HG02571 (cell line): ENCODE results near the gene HNRNPA2B1.
"Not testable (repeated sequence)": the region's sequence is repeated elsewhere in the genome, so short reads cannot be mapped to it uniquely, and the experiment has no call there.

Source experiments
- ATAC-seq: cut with Tn5 transposase; IDR thresholded peaks from one replicate; pipeline ENCODE4 v1.9.1; 2021; ENCODE audit warnings: mild to moderate bottlenecking, moderate library complexity; ENCODE audit not compliant: unreplicated experiment

Gene HNRNPA2B1

DNA sequence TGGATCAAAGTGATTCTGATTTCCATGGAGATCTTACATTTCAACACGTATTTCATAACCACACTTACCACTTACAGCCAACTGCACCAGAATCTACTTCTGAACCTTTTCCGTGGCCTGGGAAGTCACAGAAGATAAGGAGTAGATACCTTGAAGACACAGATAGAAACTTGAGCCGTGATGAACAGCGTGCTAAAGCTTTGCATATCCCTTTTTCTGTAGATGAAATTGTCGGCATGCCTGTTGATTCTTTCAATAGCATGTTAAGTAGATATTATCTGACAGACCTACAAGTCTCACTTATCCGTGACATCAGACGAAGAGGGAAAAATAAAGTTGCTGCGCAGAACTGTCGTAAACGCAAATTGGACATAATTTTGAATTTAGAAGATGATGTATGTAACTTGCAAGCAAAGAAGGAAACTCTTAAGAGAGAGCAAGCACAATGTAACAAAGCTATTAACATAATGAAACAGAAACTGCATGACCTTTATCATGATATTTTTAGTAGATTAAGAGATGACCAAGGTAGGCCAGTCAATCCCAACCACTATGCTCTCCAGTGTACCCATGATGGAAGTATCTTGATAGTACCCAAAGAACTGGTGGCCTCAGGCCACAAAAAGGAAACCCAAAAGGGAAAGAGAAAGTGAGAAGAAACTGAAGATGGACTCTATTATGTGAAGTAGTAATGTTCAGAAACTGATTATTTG, 15.3 kb downstream of the HNRNPA2B1 start:
- no peak for ATAC-seq

DNA sequence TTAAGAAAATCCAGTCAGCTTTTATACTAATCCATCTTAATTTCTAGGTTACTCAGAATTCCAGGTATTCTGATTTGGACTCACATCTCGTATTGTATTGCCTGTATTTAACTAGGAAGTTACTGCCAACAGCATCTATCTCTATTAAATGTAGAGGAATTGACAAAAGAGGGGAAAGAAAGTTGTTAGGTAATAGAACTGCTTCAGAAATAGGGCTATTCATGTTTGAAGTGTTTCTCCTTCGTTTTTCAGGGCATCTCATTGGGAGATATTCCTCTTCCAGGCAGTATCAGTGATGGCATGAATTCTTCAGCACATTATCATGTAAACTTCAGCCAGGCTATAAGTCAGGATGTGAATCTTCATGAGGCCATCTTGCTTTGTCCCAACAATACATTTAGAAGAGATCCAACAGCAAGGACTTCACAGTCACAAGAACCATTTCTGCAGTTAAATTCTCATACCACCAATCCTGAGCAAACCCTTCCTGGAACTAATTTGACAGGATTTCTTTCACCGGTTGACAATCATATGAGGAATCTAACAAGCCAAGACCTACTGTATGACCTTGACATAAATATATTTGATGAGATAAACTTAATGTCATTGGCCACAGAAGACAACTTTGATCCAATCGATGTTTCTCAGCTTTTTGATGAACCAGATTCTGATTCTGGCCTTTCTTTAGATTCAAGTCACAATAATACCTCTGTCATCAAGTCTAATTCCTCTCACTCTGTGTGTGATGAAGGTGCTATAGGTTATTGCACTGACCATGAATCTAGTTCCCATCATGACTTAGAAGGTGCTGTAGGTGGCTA, 16.1 kb downstream of the HNRNPA2B1 start:
- not testable (repeated sequence) for ATAC-seq

DNA sequence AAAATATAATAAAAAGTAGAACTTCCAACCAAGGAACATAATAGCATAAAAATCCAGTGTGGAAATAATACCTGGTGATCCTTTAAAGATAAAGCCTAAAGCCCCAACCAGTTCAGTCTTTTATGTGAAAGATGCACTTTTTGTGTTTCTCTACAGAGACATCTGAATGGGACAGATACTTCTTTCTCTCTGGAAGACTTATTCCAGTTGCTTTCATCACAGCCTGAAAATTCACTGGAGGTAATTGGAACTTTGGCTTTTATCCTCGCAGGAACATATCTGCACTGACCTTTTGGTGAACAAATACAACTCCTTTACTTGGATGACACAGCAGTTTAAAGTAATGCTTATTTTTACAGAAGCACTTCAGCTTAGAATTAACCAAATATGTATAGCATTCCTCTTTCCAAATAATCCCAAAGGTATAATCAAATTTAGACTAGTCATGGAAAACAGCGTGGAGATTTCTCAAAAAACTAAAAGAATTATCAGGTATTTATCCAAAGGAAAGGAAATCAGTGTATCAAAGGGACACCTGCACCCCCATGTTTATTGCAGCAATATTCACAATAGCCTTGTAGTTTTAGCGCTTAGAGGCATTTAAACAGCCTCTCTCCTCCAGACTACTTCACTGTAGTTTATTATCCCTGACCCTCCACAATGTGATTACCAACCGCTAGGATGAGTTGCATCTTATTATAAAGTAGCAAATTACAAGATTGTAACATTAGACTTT, 16.8 kb downstream of the HNRNPA2B1 start:
- no peak for ATAC-seq

DNA sequence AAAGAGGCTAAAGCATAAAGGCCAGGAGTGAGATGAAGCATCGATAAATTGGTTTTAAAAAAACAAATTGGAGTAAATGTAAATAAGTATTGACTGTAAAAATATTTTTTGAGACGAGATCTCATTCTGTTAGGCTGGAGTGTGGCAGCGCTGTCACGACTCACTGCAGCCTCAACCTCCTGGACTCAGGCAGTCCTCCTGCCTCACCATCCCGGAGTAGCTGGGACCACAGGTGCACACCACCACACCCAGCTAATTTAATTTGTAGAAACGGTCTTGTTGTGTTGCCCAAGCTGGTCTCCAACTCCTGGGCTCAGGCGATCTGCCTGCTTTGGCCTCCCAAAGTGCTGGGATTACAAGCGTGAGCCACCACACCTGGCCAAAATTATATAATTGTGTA, 17.8 kb downstream of the HNRNPA2B1 start:
- ATAC-seq, result no peak

DNA sequence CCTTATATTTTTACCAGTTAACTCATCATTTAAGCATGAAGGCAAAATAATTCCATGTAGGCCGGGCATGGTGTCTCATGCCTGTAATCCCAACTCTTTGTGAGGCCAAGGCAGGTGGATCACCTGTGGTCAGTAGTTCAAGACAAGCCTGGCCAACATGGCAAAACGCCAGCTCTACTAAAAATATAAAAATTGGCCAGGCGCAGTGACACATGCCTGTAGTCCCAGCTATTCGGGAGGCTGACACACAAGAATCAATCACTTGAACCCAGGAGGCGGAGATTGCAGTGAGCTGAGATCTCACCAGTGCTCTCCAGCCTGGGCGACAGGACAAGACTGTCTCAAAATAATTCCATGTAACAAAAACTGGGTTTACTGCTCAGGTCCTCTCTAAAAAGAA, 18.3 kb downstream of the HNRNPA2B1 start:
- ATAC-seq, result no peak

DNA sequence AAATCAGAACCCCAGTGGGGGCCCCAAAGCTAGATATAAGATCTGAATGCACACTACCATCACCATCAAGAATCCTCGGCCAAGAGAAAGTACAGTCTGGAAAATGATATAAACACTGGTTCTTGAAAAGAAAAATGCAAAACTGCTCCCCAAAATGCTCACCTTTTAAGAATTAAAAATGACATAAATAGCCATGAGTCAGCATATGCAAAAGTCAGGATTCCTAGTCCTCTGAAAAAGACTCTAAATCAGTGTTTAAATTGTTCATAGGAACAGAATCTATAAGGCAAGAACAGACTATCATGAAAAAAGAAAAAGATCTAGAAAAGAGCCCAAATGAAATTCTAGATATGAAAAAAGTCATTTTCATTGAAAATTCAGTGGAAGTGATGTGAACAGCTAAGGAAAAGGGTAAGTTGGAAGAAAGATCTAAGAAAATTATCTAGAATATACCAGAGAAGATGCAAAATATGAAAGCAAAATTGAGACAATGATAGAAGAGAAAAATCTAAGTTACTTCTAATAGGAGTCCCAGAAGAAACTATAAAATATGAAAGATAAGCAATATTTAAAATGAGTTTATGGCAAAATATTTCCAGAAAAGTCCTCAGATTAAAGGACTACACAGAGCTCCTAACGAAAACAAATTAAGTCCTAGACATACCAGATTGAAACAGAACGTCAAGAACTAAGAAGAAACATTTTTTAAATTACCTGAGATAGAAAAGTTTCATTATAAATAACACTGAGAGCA, 18.9 kb downstream of the HNRNPA2B1 start:
- no peak for ATAC-seq

DNA sequence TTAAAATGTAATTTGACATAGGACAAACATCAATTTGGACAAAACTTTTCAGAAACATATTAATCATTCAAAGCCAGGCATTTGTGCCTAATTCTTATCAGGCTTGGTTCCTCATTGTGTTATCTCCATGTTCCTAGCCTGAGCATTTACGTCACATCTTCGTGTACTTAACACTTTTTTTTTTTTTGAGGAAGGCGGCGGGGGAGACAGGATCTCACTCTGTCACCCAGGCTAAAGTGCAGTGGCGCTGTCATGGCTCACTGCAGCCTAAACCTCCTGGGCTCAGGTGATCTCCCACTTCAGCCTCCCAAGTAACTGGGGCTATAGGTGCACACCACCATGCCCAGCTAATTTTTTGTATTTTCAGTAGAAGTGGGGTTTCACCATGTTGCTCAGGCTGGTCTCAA, 19.8 kb downstream of the HNRNPA2B1 start:
- no peak for ATAC-seq

DNA sequence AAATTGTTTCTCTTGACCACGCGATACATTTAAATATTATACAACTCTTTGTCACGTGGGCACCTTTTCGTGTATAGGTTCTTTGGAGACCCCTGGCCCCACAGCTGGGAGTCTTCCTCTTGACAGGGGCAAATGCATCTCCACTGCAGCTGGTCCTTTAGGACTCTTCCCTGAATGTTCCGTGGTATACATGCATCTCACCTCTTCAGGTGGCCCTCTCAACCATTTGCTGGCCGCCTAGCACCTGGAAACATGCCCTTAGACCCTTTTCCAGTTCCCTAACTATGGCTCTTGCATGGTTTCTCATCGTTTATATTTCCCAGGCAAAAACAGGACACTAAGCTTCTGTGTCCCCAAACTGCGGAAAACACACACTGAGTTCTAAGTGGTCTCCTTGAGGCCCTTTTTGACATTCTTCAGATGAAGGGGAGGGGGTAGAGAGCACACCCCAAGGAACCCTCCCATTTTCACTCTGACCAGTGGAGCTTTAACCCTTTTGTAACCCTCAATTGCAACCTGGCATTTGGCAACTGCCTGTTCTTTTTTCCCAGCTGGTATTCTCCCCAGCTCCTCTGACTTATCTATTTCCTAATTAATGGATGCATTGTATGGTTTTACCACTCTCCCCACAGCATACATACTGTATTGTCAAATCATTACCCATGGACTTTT, 20.6 kb downstream of the HNRNPA2B1 start:
- no peak for ATAC-seq

DNA sequence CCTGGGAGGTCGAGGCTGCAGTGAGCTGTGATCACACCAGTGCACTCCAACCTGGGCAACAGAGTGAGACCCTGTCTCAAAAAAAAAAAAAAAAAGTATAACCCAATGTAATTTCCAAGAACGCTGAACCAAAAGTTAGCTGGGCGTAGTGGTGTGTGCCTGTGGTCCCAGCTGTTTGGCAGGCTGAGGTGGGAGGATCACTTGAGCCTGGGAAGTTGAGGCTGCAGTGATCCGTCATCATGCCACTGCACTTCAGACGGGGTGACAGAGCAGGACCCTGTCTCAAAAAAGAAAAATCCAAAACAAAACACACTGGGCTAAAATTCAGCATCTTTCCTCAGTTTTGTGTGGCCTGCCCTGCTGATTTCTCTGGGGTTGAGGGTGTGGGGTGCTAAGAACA, 21.1 kb downstream of the HNRNPA2B1 start:
- ATAC-seq, result no peak

DNA sequence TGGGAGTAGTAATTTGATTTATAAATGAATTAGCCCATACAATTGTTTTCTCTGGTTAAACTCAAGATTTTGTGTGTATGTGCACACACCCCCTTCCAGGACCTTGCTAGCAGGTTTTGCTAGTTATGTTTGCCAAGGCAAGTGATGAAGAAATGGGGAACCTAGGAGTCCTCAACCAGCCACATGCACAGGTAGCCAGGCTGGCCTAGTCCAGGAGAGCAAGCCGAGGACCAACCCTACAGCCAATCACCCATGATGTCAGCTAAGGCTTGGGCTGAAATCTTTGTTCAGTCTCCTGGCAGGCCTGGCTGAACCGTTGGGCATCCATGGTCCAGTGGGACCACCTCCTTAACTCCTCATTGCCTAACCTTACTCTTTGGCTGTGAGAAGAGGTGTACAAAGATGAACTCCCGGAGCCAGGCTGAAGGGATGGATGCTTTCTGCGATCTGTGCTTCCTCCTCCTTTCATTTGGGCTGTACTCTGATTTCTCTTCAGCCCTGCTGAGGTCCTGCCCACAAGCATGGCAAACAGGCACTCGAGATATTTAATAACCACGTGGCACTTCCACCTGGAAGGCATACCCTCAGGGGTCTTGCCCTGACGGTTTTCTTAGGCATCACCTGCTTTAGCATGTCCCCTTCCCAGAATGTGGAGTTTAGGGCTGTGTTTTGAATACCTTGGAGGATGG, 22.1 kb downstream of the HNRNPA2B1 start:
- ATAC-seq, result no peak

DNA sequence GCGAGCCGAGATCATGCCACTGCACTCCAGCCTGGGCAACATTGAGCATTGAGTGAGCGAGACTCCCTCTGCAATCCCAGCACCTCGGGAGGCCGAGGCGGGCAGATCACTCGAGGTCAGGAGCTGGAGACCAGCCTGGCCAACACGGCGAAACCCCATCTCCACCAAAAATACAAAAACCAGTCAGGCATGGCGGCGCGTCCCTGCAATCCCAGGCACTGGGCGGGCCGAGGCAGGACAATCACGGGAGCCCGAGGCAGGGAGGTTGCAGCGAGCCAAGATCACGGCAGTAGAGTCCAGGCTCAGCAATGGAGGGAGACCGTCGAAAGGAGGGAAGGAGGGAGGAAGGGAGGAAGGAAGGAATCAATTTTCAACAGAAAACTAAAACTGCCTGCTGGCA, 23.3 kb downstream of the HNRNPA2B1 start:
- ATAC-seq, result not testable (repeated sequence)

DNA sequence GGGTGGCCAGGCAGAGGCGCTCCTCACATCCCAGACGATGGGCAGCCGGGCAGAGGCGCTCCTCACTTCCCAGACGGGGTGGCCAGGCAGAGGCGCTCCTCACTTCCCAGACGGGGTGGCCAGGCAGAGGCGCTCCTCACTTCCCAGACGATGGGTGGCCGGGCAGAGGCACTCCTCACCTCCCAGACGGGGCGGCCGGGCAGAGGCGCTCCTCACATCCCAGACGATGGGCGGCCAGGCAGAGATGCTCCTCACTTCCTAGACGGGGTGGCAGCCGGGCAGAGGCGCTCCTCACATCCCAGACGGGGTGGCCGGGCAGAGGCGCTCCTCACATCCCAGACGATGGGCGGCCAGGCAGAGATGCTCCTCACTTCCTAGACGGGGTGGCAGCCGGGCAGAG, 23.9 kb downstream of the HNRNPA2B1 start:
- ATAC-seq, result not testable (repeated sequence)

DNA sequence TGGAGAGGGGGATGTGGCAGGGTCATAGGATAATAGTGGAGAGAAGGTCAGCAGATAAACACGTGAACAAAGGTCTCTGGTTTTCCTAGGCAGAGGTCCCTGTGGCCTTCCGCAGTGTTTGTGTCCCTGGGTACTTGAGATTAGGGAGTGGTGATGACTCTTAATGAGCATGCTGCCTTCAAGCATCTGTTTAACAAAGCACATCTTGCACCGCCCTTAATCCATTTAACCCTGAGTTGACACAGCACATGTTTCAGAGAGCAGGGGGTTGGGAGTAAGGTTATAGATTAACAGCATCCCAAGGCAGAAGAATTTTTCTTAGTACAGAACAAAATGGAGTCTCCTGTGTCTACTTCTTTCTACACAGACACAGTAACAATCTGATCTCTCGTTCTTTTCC, 24.6 kb downstream of the HNRNPA2B1 start:
- ATAC-seq, result not testable (repeated sequence)

DNA sequence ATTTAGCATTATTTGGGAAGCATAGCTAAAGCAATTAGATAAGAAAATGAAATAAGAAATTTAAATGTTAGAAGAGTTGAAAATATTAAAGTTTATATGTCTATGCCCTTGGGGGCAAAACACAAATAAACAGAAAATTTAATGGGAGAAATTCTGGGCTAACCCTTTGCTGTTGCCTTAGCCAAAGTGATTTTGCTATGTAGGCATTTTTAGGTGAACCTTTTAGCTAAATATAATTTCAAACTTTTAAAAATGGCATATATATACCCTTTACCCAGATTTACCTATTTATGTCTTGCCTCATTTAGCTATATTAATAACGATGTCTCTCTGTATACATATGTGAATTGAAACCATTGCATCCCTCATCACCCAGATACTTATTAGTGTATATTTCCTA, 28.5 kb downstream of the HNRNPA2B1 start:
- ATAC-seq, result no peak

DNA sequence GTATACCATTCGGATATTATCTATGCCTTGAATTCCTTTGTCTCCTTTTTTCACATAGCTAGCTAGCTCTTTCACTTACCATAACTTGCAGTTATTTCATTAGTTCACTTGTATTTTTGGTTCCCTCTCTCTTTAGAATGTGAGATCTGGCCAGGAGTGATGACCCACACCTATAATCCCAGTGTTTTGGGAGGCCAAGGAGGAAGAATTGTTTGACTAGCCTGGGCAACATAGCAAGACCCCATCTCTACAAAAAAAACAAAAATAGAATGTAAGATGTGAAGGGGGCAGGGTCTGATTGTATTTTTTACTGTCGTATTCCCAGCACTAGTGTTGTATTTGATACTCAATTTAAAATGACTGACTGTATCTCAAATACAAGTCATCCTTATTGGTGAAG, 28.9 kb downstream of the HNRNPA2B1 start:
- no peak for ATAC-seq

DNA sequence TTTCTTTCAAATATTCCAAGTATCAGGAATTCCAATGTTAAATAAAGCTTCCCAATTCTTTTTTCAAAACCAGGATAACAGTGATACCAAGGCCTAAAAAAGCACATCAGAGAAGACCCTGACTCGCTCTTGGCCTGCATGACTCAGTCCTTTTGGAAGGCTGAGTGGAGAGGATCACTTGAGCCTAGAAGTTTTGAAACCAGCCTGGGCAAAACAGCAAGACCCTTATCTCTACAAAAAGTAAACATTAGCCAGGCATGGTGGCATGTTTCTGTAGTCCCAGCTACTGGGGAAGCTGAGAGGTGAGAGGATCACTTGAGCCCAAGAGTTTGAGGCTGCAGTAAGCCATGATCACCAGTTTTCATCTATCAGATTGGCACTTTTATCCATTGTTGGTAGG, 29.9 kb downstream of the HNRNPA2B1 start:
- ATAC-seq, result no peak

DNA sequence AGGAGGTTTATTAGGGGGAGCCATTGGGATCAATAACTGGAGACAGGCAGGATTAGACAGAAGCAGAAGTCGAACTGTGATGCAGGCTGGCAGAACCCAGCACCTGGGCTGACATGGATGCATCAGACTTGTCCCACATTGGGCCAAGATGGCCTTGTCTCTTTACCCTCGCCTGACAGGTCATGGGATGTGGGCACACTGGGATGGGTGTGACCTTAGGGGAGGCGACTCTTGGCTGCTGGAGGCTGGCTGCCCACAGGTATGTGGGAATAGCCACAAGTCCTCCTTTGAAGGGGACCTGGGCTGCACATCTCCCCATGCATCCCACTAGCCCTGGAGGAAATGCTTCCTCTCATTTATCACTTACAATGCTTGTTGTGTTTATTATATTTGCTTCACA, 31.3 kb downstream of the HNRNPA2B1 start:
- no peak for ATAC-seq

DNA sequence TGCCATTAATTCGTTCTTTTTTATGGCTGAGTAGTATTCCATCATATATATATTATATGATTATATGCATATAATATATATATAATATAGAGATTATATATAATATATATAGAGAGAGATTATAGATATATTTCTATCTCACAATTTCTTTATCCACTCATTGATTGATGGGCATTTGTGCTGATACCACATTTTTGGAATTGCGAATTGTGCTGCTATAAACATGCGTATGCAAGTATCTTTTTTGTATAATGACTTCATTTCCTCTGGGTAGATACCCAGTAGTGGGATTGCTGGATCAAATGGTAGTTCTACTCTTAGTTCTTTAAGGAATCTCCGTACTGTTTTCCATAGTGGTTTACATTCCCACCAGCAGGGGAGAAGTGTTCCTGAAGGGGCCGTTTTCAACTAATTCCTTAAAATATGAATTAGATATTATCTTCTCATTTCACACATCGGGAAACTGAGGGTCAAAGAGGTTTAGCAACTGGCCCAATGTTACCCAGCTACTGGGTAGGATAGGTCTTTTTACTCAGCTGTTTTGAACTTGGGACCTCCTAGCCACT, 32.0 kb downstream of the HNRNPA2B1 start:
- ATAC-seq, result no peak

DNA sequence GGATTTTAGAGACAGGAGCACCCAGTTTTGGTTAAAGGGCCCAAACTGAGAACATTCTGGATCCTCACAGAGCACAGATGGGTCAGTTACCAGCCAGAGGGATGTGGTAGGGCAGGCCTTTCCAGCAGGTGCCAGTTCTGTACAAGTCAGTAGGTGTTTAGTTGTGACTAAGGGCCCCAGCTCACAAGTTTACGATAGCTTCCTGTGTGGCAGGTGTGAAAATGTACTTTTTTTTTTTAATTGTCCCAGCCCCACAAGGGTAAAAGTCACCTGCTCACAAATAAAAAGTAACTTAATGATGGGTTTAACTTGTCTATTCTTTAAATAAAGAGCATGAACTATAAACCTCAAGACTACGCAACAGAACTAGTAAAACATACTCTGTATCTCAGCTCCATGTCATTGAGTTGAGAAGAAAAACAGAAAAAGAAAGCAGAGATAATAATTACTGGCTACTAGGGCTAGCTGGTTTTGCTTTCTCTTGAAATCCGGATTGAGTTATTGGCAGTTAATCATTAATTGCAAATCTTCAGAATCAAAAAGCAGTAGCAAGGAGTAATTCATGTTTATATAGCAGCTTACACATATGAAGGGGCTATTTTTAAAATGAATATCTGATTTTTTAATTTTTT, 33.1 kb downstream of the HNRNPA2B1 start:
- ATAC-seq, result peak; percentile 74
